Mammary microvascular endothelial cell (primary cell): Measurements from ENCODE around the gene PECR. TPM values are rescaled to one million over a fixed set of nuclear protein-coding genes. Genes with fewer than 3 reads are reported as not detected.

Source experiments
- total RNA-seq: library from RNA; depleted of rRNA; stranded (reverse); fragments of >200 nt; gene quantifications from 2 replicates; pipeline ENCODE4 v1.2.3, GENCODE V29; 2015

PECR gene
- total RNA-seq = 3.7 and 8.0 TPM in 2 replicates

GRCh38 chr2:216081487-216082116 lies at the start of gene PECR, which contains the start of gene TMEM169:
Gene PECR, minus strand, starts transcription at chr2:216081809. Its CDS starts 68 bp downstream, at chr2:216081741.
Gene TMEM169, plus strand, starts transcription at chr2:216081919. Its CDS starts 14,045 bp downstream, at chr2:216095964.

GRCh38 chr2:216108967-216109921 lies 27.6 kb upstream of the PECR start, which contains the start of gene XRCC5:
Gene XRCC5, plus strand, starts transcription at chr2:216109348. Its CDS starts 89 bp downstream, at chr2:216109437.

GRCh38 chr2:216013080-216013909 lies 68.3 kb downstream of the PECR start, which contains the start of gene MREG:
Gene MREG, minus strand, starts transcription at chr2:216013551. Its CDS starts 224 bp downstream, at chr2:216013327.

Other genes starting within 250 kb of the PECR start
- gene MREG, start 68.3 kb downstream of the PECR start, total RNA-seq = 4.8 and 6.7 TPM in 2 replicates
- gene TMEM169, start 110 bp upstream of the PECR start, total RNA-seq = not detected in 2 replicates
- 203 and 209 TPM in 2 replicates for gene XRCC5, start 27.5 kb upstream of the PECR start, total RNA-seq